ENCODE data around the gene FBXL7. TPM values are rescaled to one million over a fixed set of nuclear protein-coding genes. Genes with fewer than 3 reads are reported as not detected.

The FBXL7 gene
- total RNA-seq, 2 experiments from 2014 or later, result not detected

GRCh38 chr5:15679161-15679560, 179.2 kb downstream of the FBXL7 start:
- H3K36me3 Mint-ChIP-seq, result no peaks in the 10 kb centered on the region
- POLR2A ChIA-PET, result no interaction called here

GRCh38 chr5:15680455-15680854, 180.5 kb downstream of the FBXL7 start:
- H3K9me3 Mint-ChIP-seq, result peaks cover 6% of the 10 kb centered on the region
- DNase-seq, result no peak
- H3K27ac Mint-ChIP-seq, result no peak overlapping the region
- no peaks in the 10 kb centered on the region for H3K4me1 Mint-ChIP-seq (ENCODE audit: low read depth)
- H3K36me3 Mint-ChIP-seq, result no peaks in the 10 kb centered on the region
- intact Hi-C loops (cut with micrococcal nuclease), result no loop called here
- ChIA-PET CTCF (no interaction called here), POLR2A (no interaction called here)
- no peaks in the 10 kb centered on the region for H3K27me3 Mint-ChIP-seq
- H3K4me3 Mint-ChIP-seq, result no peak overlapping the region

More at GRCh38 chr5:15679161-15679560, 179.2 kb downstream of the FBXL7 start:
- Mint-ChIP-seq H3K4me3 (no peak overlapping the region), H3K9me3 (peaks cover 6% of the 10 kb centered on the region), H3K27me3 (no peaks in the 10 kb centered on the region), H3K27ac (no peak overlapping the region), H3K4me1 (ENCODE audit: low read depth) (no peaks in the 10 kb centered on the region)
- intact Hi-C loops (cut with micrococcal nuclease), result no loop called here
- CTCF ChIA-PET, result no interaction called here
- no peak for DNase-seq

GRCh38 chr5:15682122-15682521, 182.1 kb downstream of the FBXL7 start:
- H3K27me3 Mint-ChIP-seq, result no peaks in the 10 kb centered on the region
- H3K4me1 Mint-ChIP-seq (ENCODE audit: low read depth), result no peaks in the 10 kb centered on the region
- H3K9me3 Mint-ChIP-seq, result peaks cover 6% of the 10 kb centered on the region
- POLR2A ChIA-PET, result no interaction called here
- no peak overlapping the region for H3K4me3 Mint-ChIP-seq
- CTCF ChIA-PET, result no interaction called here
- DNase-seq, result no peak
- no peaks in the 10 kb centered on the region for H3K36me3 Mint-ChIP-seq
- intact Hi-C loops (cut with micrococcal nuclease), result no loop called here
- H3K27ac Mint-ChIP-seq, result no peak overlapping the region

- ChIA-PET POLR2A (no interaction called here), CTCF (no interaction called here)
- no peak overlapping the region for H3K27ac Mint-ChIP-seq
- H3K36me3 Mint-ChIP-seq, result no peaks in the 10 kb centered on the region
- no peaks in the 10 kb centered on the region for H3K27me3 Mint-ChIP-seq
- no peak for DNase-seq
- H3K9me3 Mint-ChIP-seq, result peaks cover 6% of the 10 kb centered on the region
- no peak overlapping the region for H3K4me3 Mint-ChIP-seq
- H3K4me1 Mint-ChIP-seq (ENCODE audit: low read depth), result no peaks in the 10 kb centered on the region
- intact Hi-C loops (cut with micrococcal nuclease), result no loop called here
Observed at GRCh38 chr5:15682566-15682965, 182.6 kb downstream of the FBXL7 start.

- Mint-ChIP-seq H3K36me3 (no peaks in the 10 kb centered on the region), H3K4me1 (ENCODE audit: low read depth) (no peaks in the 10 kb centered on the region), H3K27me3 (no peaks in the 10 kb centered on the region), H3K4me3 (no peak overlapping the region), H3K9me3 (peaks cover 2% of the 10 kb centered on the region), H3K27ac (no peak overlapping the region)
- ChIA-PET POLR2A (no interaction called here), CTCF (no interaction called here)
- intact Hi-C loops (cut with micrococcal nuclease), result no loop called here
- no peak for DNase-seq
Observed at GRCh38 chr5:15683332-15683731, 183.4 kb downstream of the FBXL7 start.

- POLR2A ChIA-PET, result no interaction called here
- DNase-seq, result no peak
- Mint-ChIP-seq H3K27ac (no peak overlapping the region), H3K36me3 (no peaks in the 10 kb centered on the region), H3K27me3 (no peaks in the 10 kb centered on the region), H3K9me3 (no peaks in the 10 kb centered on the region), H3K4me1 (ENCODE audit: low read depth) (no peaks in the 10 kb centered on the region), H3K4me3 (no peak overlapping the region)
- CTCF ChIA-PET, result no interaction called here
- intact Hi-C loops (cut with micrococcal nuclease), result no loop called here
Observed at GRCh38 chr5:15687401-15687800, 187.4 kb downstream of the FBXL7 start.

- Mint-ChIP-seq H3K36me3 (no peaks in the 10 kb centered on the region), H3K27ac (no peak overlapping the region), H3K4me1 (ENCODE audit: low read depth) (no peaks in the 10 kb centered on the region), H3K27me3 (no peaks in the 10 kb centered on the region), H3K4me3 (no peak overlapping the region), H3K9me3 (no peaks in the 10 kb centered on the region)
- no peak for DNase-seq
- ChIA-PET CTCF (interaction anchor here (0.7 kb wide), 1 partner anchor 862 kb away, joined by 3 read pairs; no protein-coding TSS in a partner anchor), POLR2A (no interaction called here)
- intact Hi-C loops (cut with micrococcal nuclease), result no loop called here
Observed at GRCh38 chr5:15689836-15690235, 189.9 kb downstream of the FBXL7 start.

GRCh38 chr5:15690611-15691010, 190.6 kb downstream of the FBXL7 start:
- Mint-ChIP-seq H3K27me3 (no peaks in the 10 kb centered on the region), H3K9me3 (no peaks in the 10 kb centered on the region), H3K4me3 (no peak overlapping the region), H3K4me1 (ENCODE audit: low read depth) (no peaks in the 10 kb centered on the region), H3K36me3 (no peaks in the 10 kb centered on the region), H3K27ac (no peak overlapping the region)
- ChIA-PET CTCF (interaction anchor here (0.7 kb wide), 1 partner anchor 861 kb away, joined by 3 read pairs; no protein-coding TSS in a partner anchor), POLR2A (no interaction called here)
- no peak for DNase-seq
- intact Hi-C loops (cut with micrococcal nuclease), result no loop called here

- intact Hi-C loops (cut with micrococcal nuclease), result no loop called here
- Mint-ChIP-seq H3K9me3 (no peaks in the 10 kb centered on the region), H3K4me1 (ENCODE audit: low read depth) (no peaks in the 10 kb centered on the region)
Observed at GRCh38 chr5:15691521-15691920, 191.5 kb downstream of the FBXL7 start.

GRCh38 chr5:15692706-15693381, 192.9 kb downstream of the FBXL7 start:
- H3K9me3 Mint-ChIP-seq, result no peaks in the 10 kb centered on the region
- ChIA-PET CTCF (no interaction called here), POLR2A (no interaction called here)
- no peak for DNase-seq
- no peak overlapping the region for H3K4me3 Mint-ChIP-seq
- H3K36me3 Mint-ChIP-seq, result no peaks in the 10 kb centered on the region
- no peak overlapping the region for H3K27ac Mint-ChIP-seq
- H3K27me3 Mint-ChIP-seq, result no peaks in the 10 kb centered on the region
- no peaks in the 10 kb centered on the region for H3K4me1 Mint-ChIP-seq (ENCODE audit: low read depth)
- intact Hi-C loops (cut with micrococcal nuclease), result no loop called here

More at GRCh38 chr5:15691521-15691920, 191.5 kb downstream of the FBXL7 start:
- Mint-ChIP-seq H3K4me3 (no peak overlapping the region), H3K36me3 (no peaks in the 10 kb centered on the region), H3K27ac (no peak overlapping the region), H3K27me3 (no peaks in the 10 kb centered on the region)
- ChIA-PET CTCF (no interaction called here), POLR2A (no interaction called here)
- DNase-seq, result no peak

- POLR2A ChIA-PET, result no interaction called here
- Mint-ChIP-seq H3K27me3 (no peaks in the 10 kb centered on the region), H3K4me3 (no peak overlapping the region)
Observed at GRCh38 chr5:15693382-15693728, 193.4 kb downstream of the FBXL7 start.

GRCh38 chr5:15693933-15694332, 194.0 kb downstream of the FBXL7 start:
- ChIA-PET CTCF (no interaction called here), POLR2A (no interaction called here)
- no peak for DNase-seq
- Mint-ChIP-seq H3K9me3 (no peaks in the 10 kb centered on the region), H3K27me3 (no peaks in the 10 kb centered on the region), H3K4me1 (ENCODE audit: low read depth) (no peaks in the 10 kb centered on the region), H3K27ac (no peak overlapping the region), H3K4me3 (no peak overlapping the region), H3K36me3 (no peaks in the 10 kb centered on the region)
- intact Hi-C loops (cut with micrococcal nuclease), result no loop called here

More at GRCh38 chr5:15693382-15693728, 193.4 kb downstream of the FBXL7 start:
- no peaks in the 10 kb centered on the region for H3K9me3 Mint-ChIP-seq
- no peaks in the 10 kb centered on the region for H3K4me1 Mint-ChIP-seq (ENCODE audit: low read depth)
- intact Hi-C loops (cut with micrococcal nuclease), result no loop called here
- no peak for DNase-seq
- H3K36me3 Mint-ChIP-seq, result no peaks in the 10 kb centered on the region
- CTCF ChIA-PET, result no interaction called here
- H3K27ac Mint-ChIP-seq, result no peak overlapping the region

- no peak for DNase-seq
- no peaks in the 10 kb centered on the region for H3K9me3 Mint-ChIP-seq
- no peaks in the 10 kb centered on the region for H3K4me1 Mint-ChIP-seq (ENCODE audit: low read depth)
- POLR2A ChIA-PET, result no interaction called here
- no peak overlapping the region for H3K4me3 Mint-ChIP-seq
- intact Hi-C loops (cut with micrococcal nuclease), result no loop called here
- no peak overlapping the region for H3K27ac Mint-ChIP-seq
- H3K27me3 Mint-ChIP-seq, result no peaks in the 10 kb centered on the region
- CTCF ChIA-PET, result no interaction called here
- H3K36me3 Mint-ChIP-seq, result no peaks in the 10 kb centered on the region
Observed at GRCh38 chr5:15694696-15695214, 194.8 kb downstream of the FBXL7 start.
